Stimulated activated CD4-positive, alpha-beta T cell treated with anti-CD3 and anti-CD28 coated beads, Interleukin-1b, Interleukin-23, amount 100 ng/mL, for 24 hours (primary cell): ENCODE data around the gene SKI.

ENCODE experiments used
- DNase-seq, 4 experiments: peaks; one replicate each; pipeline ENCODE4 v3.0.0-alpha.2; 2020; ENCODE audit warnings: low read depth in 4 of 4, low spot score in 1 of 4

Gene SKI

DNA sequence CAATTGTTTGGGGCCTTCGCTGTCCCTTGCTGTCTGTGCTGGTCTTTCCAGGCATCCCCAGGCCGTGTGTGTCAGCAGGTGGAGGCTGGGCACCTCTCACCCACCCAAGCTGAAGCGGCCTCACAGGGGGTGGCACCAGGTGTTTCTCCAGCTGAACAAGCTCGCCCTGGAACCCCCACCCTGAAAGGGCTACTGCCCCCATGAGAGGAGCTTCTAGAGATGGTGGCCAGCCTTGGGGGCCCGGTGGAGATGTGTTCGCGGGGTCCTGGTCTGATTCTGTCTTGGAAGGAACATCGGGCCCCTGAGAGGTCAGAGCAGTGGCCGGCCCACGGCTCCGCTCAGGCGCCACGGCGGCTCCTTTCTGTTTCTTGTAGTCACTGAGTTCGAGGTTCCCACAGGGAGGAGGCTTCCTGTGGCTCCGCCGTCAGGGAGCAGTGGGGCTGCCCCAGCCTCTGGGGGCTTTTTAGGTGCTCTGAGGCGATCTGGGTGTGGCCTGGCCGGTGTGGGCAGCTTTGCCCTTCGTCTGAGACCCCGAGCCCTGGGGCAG lies 46.9 kb downstream of the SKI start:
- DNase-seq: no peak

DNA sequence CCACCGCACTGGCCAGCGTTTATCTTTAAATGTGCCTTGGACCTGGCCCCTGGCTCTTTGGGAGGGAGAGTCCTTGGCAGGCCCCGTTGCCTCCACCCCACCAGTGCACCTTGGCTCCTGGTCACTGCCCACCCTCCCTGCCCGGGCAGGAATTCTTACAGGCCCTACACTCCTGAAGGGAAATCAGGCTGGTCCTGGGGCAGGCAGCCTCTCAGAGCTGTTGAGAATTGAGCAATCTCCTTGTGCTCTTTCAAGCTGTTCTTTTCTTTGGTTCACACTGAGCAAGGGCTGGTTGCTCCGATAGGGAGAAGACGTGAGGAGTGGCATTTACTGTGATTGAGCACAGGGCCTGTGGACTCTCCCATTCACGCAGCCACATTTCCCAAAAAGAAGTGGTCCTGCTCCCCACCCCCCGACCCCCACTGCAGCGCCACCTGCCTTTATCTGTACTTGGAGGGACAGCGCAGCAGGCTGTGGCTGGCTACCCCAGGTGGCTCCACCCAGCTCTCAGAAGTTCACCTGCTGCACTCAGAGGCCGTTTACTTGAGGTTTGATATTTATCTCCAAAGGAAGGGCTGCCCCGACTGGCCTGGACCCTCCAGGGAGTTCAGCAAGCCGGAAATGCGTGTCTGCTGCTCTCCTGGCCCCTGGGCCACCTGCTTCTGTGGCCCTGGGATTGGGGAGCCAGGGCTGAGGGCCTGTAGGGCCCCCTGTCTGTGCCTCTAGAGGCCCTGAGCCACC lies 47.8 kb downstream of the SKI start:
- no peak for DNase-seq

DNA sequence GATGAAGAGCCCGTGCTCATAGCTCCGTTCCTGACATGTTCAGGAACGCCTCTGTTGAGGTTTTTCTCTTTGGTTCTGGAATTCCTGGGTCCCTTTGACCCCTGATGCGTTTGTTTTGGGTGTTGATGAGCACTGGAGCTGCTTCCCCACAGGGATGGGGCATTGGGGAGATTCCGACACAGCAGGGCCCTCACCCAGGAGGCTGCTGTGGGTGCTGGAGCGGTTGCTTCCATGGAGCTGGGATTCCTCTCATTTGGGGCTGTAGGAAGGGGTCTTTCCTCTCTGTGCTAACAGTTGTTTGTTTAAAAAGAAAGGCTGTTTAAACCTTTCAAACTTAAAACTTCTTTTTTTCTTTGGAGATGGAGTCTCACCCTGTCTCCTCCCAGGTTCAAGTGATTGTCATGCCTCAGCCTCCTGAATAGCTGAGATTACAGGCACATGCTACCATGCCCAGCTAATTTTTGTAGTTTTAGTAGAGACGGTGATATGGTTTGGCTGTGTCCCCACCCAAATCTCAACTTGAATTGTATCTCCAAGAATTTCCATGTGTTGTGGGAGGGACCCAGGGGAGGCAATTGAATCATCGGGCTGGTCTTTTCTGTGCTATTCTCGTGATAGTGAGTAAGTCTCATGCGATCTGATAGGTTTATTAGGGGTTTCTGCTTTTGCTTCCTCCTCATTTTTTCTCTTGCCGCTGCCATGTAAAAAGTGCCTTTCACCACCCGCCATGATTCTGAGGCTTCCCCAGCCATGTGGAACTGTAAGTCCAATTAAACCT lies 48.9 kb downstream of the SKI start:
- DNase-seq: no peak

DNA sequence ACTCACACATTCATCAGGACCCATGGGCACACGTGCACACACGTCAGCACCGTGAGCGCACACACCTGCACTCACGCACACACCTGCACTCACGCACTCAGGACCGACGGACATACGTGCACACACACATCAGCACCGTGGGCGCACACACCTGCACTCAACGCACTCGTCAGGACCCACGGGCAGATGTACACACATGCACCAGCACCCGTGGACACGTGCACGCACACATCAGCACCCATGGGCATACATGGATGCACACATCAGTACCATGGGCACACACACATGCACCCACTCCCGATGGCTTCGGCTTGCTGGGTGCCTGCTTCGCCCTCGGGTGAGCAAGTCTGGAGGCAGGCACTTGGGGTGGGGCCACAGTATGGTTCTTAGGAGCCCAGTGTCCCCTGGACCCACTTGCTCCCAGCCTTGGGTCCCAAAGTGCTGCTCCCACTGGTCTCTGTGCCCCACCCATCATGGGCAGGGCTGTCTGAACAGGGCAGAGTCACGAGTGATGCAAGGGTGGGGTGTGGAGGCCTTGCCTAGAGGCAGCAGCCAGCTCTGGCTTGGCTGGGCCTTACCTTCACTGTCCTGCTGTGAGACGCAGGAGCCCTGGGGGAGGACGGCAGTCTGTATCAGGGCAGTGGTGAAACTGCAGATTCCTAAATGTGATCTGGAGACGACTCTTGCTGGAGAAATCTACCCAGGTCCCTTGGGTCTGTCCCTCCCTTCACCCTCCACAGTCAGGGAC lies 49.8 kb downstream of the SKI start:
- no peak for DNase-seq

DNA sequence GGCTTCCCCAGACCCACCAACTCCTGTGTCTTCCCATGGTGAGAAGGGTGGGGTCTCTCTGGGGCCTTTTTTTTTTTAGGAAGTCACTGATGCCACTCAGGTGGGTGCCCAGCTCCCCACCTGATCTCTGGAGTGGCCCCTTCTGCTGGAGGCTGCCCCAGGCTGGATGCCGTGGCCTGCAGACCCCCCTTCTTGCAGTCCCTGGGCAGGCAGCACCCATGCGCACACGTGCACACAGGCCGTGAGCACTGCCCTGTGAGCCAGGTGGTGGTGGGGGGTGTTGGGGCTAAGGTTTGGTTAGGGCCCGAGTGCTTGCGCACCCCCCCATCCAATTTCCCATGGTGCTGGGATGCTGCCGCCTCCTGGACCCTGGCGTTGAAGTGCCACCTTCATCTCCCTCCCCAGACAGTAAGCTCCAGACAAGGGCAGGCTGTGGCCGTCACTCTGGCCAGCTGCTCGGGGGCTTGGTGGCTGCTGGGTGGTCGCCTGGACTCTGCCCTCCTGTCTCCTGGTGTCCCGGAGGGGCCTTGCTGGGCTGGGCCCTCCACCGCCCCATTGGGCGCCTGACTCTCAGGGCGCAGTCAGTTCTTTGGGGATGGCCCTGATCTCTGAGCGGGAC lies 50.6 kb downstream of the SKI start:
- DNase-seq: no peak

DNA sequence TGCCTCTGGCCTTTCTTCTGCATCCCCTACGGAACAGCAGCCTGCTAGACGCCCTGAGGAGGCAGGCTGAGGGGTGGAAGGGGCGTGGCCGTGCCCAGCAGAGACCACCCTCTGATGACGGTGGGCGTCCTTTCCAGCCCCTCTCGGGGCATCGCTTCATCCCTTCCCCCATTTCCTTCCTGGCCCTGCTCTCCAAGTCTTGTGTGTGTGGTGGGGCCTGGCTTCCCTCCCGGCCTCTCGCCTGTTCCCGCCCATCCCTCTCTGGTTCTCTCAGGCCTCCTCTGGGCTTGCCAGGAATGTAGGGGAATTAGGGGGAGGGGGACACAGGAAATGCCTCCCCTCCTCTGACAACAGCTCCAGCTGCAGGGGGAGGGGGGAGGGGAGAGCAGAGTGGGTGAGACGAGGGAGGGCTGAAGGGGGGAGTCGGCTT lies 51.1 kb downstream of the SKI start:
- DNase-seq: no peak

DNA sequence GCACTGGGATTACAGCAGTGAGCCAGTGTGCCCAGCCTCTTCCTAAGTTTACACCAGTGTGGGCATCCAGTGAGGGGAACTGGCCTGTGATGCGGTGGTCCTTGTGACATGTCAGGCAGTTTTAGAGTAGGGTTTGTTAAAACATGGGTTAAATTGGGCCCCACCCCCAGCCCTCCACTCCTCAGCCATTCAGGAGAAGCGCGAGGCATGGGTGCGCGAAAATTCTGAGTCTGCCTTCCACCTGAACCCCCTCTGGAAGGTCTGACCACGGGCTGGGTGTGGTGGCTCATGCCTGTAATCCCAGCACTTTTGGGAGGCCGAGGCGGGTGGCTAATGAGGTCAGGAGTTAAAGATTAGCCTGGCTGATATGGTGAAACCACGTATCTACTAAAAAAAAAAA lies 51.7 kb downstream of the SKI start:
- DNase-seq: no peak

DNA sequence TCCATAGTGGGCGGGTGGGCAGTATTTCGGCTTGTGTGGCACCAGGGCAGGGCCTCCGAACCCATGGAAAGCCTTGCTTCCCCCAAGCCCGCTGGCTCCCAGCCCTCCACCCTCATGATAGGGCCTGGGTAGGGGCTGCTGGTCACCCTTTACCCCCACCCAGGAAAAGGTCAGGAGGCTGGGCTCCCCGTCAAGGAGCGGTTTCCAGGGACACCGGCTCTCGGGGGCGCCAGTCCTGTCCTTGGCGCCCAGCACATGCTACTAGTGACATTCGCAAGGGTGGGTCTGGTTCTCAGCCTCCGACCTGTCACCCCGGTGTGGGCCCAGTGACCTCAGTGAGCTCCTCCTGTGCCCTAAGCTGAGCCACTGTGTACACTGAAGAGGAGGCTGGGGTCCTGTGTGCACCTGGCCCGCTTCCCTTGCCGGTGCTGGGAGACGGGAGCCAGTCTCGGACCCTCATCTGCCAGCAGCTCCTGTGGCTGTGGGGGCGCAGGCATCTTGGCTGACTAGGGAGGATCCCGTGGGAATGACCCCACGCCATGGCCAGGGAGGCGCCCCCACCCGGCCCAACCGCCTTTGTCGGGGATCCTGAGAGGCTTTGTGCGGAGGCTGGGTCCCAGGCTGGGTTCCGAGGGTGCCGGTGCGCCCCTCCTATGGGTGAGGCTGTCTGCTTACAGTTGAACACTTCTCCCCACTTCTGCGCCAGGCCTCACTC lies 54.6 kb downstream of the SKI start:
- no peak for DNase-seq

DNA sequence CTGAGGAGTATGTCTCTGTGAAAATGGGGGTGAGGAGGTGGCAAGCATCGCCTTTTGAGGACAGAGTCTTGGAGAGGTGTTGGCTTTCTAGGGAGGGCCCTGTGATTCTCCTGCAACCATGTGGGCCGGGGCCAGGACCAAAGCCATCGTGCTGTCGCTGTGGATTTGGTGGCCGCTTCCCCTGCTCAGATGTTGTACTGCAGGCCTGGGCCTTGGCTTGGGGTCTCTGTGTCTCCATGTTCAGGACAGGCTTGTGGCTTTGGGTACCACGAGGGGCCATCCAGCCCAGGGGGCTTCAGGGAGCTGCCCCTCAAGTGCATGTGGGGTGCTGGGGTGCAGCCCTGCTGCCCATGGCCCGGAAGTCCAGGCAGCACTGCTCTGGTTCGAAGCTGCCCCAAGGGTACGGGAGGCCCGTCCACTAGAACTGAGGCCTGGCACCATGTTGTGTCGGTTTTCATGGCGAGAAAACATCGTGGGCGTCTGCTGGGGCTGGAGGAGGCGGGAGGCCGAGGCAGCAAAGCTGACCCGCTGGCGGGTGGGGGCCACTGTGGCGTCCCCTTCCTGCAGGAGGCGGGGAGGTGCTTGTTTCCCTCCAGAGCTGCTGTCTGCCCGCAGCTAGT lies 55.4 kb downstream of the SKI start:
- DNase-seq: no peak

DNA sequence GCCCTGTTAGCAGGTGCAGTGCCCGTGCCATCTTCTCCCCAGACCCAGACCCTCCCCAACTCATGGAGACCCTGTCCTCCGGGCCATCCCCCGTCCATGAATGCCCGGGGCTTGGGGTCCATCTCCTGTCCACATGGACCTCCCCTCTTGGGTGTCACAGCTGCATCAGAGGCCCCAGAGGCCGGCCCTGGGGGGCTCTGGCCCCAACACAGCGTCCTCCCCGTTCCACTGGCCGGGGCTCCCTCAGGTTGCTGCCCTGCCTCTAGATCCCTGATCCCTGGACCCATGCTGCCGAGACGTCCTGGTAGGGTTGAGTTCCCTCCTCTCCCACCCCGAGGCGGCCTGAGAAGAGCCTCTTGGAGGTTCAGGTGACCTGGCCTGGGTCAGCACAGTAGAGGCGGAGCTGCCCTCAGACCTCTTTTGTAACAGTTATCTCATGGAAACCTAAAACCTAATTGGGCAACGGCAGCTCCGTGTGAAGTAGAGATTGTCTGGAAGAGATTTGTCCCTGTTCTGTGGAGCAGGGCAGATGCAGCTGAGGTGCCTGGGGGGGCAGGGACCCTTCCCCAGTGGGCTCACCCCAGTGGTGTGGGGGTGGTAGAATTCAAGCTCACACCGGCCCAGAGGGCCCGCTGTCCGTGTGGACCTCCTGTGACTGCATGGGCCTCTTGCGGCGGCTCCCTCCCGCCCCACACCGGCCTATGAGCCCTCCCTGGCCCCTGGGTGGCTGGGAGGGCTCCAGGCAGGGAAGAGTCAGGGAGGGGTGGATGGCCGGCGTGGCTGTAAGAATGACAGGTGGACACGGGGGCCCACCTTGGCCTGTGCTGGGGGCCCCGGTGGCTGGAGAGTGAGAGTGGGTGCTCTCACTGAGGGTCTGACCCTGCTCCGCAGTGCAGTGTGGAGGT lies 56.1 kb downstream of the SKI start:
- DNase-seq: no peak

DNA sequence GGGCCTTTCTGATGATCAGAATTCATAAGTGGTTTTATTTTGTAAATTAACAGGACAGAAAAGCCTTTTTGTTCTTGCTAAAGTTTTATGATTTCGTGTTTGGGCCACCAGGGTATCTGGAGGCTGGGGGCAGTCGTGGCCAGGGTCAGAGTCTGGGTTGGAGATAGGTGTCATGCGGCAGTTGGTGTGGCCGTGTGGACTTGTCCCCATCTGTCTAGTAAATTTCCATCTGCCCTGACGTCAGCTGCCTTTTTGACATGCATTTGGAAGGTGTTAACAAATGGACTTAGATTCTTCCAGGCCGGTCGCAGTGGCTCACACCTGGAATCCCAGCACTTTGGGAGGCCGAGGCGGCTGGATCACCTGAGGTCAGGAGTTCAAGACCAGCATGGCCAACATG lies 56.8 kb downstream of the SKI start:
- DNase-seq: no peak

DNA sequence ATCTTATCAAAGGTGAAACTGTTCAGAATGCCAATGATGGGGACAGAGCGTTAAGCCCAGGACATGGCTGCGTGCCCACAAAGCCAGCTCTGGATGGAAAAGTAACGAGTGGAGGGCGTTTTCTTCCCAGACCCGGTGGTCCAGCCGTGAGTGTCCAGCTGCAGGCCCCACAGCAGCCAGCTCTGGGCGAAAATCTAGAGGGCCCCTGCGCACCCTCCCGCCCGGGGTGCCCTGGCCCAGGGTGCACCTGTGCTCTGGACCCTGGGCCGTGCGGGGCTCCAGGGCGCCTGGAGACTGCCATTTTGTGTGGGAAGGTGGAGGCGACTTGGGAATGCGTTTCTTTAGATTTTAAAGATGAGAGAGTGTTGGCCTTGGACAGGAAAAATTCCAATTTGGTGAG lies 58.8 kb downstream of the SKI start:
- DNase-seq: no peak

DNA sequence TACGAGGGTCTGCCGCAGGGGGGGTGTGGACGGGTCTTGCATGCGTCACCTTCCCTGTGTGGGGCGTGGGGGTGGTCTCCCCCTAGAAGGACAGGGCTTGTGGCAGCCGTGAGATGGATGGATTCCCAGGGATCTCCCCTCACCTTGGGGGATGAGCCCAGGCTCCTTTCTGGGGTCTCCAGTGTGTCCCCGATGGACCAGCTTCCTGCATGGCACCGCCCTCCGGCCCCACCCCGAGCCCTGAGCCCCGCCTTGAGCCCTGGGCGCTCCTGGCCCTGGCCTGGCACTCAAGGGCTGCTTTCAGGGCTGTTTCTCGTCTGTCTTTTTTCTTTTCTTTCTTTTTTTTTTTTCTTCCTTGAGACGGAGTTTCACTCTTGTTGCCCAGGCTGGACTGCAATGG lies 59.5 kb downstream of the SKI start:
- DNase-seq: no peak

DNA sequence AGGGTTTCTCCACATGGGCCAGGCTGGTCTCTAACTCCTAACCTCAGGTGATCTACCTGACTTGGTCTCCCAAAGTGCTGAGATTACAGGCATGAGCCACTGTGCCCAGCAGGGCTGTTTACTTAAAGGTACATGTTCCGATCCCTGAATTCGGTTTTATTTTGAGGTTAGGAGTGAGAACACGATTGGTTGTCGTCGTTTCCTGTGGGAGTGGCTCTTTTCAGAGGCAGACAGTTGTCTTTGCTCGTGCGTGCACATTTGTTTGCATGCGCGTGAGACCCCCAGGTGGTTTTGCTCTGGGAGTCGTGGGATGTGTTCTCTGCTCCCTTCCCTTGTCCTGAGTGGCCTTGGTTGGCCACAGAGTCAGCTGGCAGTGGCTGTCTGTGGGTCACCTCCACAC lies 60.2 kb downstream of the SKI start:
- no peak for DNase-seq

DNA sequence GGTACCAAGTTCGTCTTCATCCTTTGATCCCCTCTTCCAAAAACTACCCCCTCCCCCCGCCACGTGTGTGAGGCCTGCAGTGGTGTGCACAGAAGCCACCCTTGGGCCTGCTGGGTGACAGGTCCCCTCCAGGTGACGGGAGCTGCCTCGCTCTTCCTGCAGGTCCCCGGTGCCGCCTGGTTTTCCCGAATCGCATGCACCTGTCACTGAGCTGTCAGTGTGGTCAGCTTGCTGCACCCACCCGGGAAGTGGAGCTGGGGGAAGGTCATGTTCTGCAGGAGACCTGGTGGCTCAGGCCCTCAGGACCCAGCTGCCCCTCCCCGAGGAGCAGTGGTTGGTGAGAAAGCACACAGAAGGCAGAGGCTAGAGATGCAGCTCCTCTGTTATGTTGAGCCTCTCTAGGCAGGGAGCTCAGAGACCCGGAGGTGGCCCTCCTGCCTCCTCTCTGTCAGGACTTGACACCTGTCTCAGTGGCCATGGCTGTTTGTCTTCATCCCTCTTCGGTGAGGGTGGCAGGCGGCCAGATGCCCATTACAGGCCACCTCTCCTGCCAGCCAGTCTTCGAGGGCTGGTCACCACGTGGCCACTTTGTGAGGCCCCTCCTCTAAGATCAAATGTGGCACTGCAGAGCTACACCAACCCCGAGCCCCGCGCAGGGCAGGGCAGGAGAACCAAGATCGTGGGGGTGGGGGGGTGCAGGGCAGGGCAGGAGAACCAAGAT lies 60.9 kb downstream of the SKI start:
- DNase-seq: no peak

DNA sequence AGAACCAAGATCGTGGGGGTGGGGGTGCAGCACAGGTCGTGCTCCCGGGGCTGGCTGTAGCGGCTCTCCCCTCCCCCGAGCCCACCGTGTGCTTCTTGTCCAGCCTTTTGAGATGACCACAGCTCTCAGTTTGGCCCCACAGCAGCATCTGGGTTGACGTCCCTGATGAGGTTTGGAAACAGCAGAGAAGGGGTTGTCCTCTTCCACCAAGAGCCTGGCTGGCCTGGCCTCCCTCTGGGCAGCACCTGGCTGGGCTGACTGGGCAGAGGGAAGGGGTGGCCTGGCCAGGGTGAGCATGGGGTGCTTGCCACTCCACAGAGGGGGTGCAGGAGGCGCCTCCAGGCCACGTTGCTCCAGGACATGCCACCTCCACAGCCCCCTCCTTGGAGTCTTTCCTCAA lies 61.5 kb downstream of the SKI start:
- no peak for DNase-seq

DNA sequence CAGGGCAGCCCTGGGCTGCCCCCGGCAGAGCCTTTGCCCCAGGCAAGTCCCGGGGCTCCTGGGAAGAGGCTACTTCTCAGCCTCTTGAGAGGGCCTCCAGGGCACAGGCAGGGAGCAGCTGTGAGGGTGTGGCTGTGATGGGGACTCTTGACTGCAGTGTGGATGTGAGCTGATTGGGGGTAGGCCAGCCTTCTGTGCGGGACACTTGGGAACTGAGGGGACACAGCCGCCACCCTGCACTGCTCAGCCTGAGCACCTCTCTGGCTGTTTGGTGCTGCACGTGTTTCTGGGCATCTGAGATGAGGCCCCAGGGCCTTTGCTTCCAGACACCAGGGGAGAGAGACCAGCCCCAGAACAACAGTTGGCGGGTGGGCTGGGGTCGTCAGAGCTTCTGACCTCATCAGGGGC lies 62.1 kb downstream of the SKI start:
- DNase-seq: no peak
